WTC11 (cell line): ENCODE data around the gene TSHZ3. TPM values are rescaled to one million over a fixed set of nuclear protein-coding genes. Genes with fewer than 3 reads are reported as not detected.

Experiments
- ATAC-seq: fragments of 200-7000 bp; cut with Tn5 transposase; 2 replicates; pipeline ENCODE4 v1.10.0; 2021; ENCODE audit warnings: mild to moderate bottlenecking, moderate library complexity
- CTCF ChIA-PET: fragments of 300-600 bp; sonication (Branson Sonifier 250); formaldehyde crosslinking; loops from one replicate; lab custom pipeline; 2021; ENCODE audit warnings: antibody characterized with exemption; lab: Charles Lee
- POLR2A ChIA-PET: fragments of 350-600 bp; sonication (Branson Sonifier 250); formaldehyde crosslinking; loops from one replicate; lab custom pipeline; 2021; ENCODE audit warnings: antibody characterized with exemption; lab: Charles Lee
- DNase-seq: peaks from one replicate; pipeline ENCODE4 v3.0.0; 2021; ENCODE audit warnings: low spot score
- H3K27ac Mint-ChIP-seq: 2 replicates; pipeline ENCODE4 v1.8.0; 2021; ENCODE audit warnings: mixed read lengths
- H3K27me3 Mint-ChIP-seq: 2 replicates; pipeline ENCODE4 v1.8.0; 2021; ENCODE audit warnings: low read depth, mild to moderate bottlenecking, moderate library complexity, mixed read lengths
- H3K36me3 Mint-ChIP-seq: 2 replicates; pipeline ENCODE4 v1.8.0; 2021; ENCODE audit warnings: mixed read lengths
- H3K4me1 Mint-ChIP-seq: 2 replicates; pipeline ENCODE4 v1.8.0; 2022; ENCODE audit warnings: mixed read lengths
- H3K4me3 Mint-ChIP-seq: 2 replicates; pipeline ENCODE4 v1.8.0; 2021; ENCODE audit warnings: mild to moderate bottlenecking, moderate library complexity, mixed read lengths
- H3K9me3 Mint-ChIP-seq: 2 replicates; pipeline ENCODE4 v1.8.0; 2021; ENCODE audit warnings: mixed read lengths
- ELF4 ChIP-seq: sonication (generic); formaldehyde crosslinking; IDR thresholded peaks from 2 replicates; pipeline ENCODE4 v1.8.1; 2022; ENCODE audit warnings: low read depth, mild to moderate bottlenecking, moderate library complexity, missing genetic modification reagents
- EMX1 ChIP-seq: fragments of 250-450 bp; sonication (Bioruptor Pico); IDR thresholded peaks from 2 replicates; pipeline ENCODE4 v1.8.0; 2021; ENCODE audit warnings: mild to moderate bottlenecking
- FOXP1 ChIP-seq: sonication (generic); formaldehyde crosslinking; IDR thresholded peaks from 2 replicates; pipeline ENCODE4 v1.8.0; 2022; ENCODE audit warnings: missing genetic modification reagents, mild to moderate bottlenecking, moderate library complexity, borderline replicate concordance
- GABPB1 ChIP-seq: sonication (generic); formaldehyde crosslinking; IDR thresholded peaks from 2 replicates; pipeline ENCODE4 v1.8.1; 2023; ENCODE audit warnings: mild to moderate bottlenecking, missing genetic modification reagents
- JAZF1 ChIP-seq: fragments of 250-450 bp; sonication (Bioruptor Pico); IDR thresholded peaks from 2 replicates; pipeline ENCODE4 v1.9.0; 2021; ENCODE audit warnings: moderate library complexity, mild to moderate bottlenecking, inconsistent platforms
- MXD4 ChIP-seq: fragments of 250-450 bp; sonication (Bioruptor Pico); IDR thresholded peaks from 2 replicates; pipeline ENCODE4 v1.8.0; 2021; ENCODE audit warnings: mild to moderate bottlenecking, moderate library complexity, borderline replicate concordance
- NFATC4 ChIP-seq: fragments of 250-450 bp; sonication (Bioruptor Pico); IDR thresholded peaks from 2 replicates; pipeline ENCODE4 v1.9.0; 2021; ENCODE audit warnings: mild to moderate bottlenecking
- TEAD1 ChIP-seq: sonication (generic); formaldehyde crosslinking; IDR thresholded peaks from 2 replicates; pipeline ENCODE4 v1.8.0; 2022; ENCODE audit warnings: mild to moderate bottlenecking, missing genetic modification reagents
- TEAD4 ChIP-seq: sonication (generic); formaldehyde crosslinking; IDR thresholded peaks from 2 replicates; pipeline ENCODE4 v1.8.0; 2022; ENCODE audit warnings: mild to moderate bottlenecking, missing genetic modification reagents
- ZNF263 ChIP-seq: sonication (generic); formaldehyde crosslinking; IDR thresholded peaks from 2 replicates; pipeline ENCODE4 v1.8.1; 2022; ENCODE audit warnings: low read depth, mild to moderate bottlenecking, moderate library complexity, missing genetic modification reagents
- ZNF671 ChIP-seq: fragments of 250-450 bp; sonication (Bioruptor Pico); IDR thresholded peaks from 2 replicates; pipeline ENCODE4 v1.8.0; 2021; ENCODE audit warnings: mild to moderate bottlenecking
- total RNA-seq: library from RNA; stranded (reverse); gene quantifications from 3 replicates; pipeline ENCODE4 v1.2.3, GENCODE V29; 2021
- TF ChIP-seq, protein P1 (sequence below): fragments of 250-450 bp; sonication (Bioruptor Pico); IDR thresholded peaks from 2 replicates; pipeline ENCODE4 v2.1.2; 2022; ENCODE audit warnings: mild to moderate bottlenecking, moderate library complexity
- TF ChIP-seq, protein P2 (sequence below): sonication (generic); formaldehyde crosslinking; IDR thresholded peaks from 2 replicates; pipeline ENCODE4 v1.8.1; 2022; ENCODE audit warnings: mild to moderate bottlenecking, missing genetic modification reagents, moderate library complexity, borderline replicate concordance
- TF ChIP-seq, protein P3 (sequence below): sonication (generic); formaldehyde crosslinking; IDR thresholded peaks from 2 replicates; pipeline ENCODE4 v1.8.1; 2022; ENCODE audit warnings: missing genetic modification reagents, borderline replicate concordance
- TF ChIP-seq, protein P4 (sequence below): sonication (generic); formaldehyde crosslinking; IDR thresholded peaks from 2 replicates; pipeline ENCODE4 v1.8.0; 2022; ENCODE audit warnings: mild to moderate bottlenecking, missing genetic modification reagents
- TF ChIP-seq, protein P5 (sequence below): fragments of 250-450 bp; sonication (Bioruptor Pico); IDR thresholded peaks from 2 replicates; pipeline ENCODE4 v1.8.0; 2021; ENCODE audit warnings: mild to moderate bottlenecking
- TF ChIP-seq, protein P6 (sequence below): sonication (generic); formaldehyde crosslinking; IDR thresholded peaks from 2 replicates; pipeline ENCODE4 v1.8.0; 2022; ENCODE audit warnings: mild to moderate bottlenecking, missing genetic modification reagents
- TF ChIP-seq, protein P7 (sequence below): fragments of 250-450 bp; sonication (Bioruptor Pico); IDR thresholded peaks from 2 replicates; pipeline ENCODE4 v1.9.0; 2021; ENCODE audit warnings: moderate library complexity, mild to moderate bottlenecking, inconsistent platforms, borderline replicate concordance
- TF ChIP-seq, protein P8 (sequence below): sonication (generic); formaldehyde crosslinking; conservative IDR thresholded peaks from 2 replicates; pipeline ENCODE4 v1.8.1; 2023; ENCODE audit warnings: mild to moderate bottlenecking, low read depth, missing genetic modification reagents, moderate library complexity

The TSHZ3 gene
- total RNA-seq, 1 experiment from 2014 or later, result 21.4 TPM

DNA sequence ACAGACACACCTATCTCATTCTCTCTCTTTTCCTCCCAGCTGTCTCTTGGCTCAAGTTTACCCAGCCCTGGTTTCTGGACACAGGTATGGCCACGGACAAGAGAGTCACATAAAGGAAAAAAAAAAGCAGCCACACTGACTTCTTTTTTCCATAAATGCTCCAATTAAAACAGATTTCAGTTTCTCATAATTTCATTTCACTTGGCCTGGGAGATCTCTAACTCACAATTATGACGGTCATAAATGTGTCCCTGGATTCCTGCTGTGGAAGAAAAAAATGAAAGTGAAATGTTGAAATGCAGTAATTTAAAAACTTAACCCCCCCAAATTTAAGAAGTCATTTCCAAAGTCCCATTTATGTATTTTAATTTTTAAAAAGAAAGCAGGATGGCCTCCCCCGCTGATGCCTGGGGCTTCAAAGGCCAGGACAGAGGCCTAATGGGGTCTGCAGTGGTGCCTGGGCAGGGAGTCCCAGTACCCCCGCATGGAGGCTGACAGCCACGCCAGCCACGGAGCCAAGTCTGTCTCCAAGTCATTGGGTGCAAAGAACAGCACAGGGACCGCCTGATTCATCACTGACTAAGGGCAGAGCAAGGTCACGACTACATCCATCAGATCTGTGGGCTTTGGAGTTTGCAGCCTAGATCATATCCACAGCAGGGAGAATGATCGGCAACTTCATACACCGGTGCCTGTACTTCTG, 79.7 kb downstream of the TSHZ3 start:
- Mint-ChIP-seq H3K9me3 (no peaks in the 10 kb centered on the region), H3K27me3 (no peaks in the 10 kb centered on the region), H3K36me3 (no peaks in the 10 kb centered on the region), H3K4me1 (peaks cover 8% of the 10 kb centered on the region), H3K4me3 (no peak overlapping the region), H3K27ac (no peak overlapping the region)
- ChIA-PET POLR2A (no interaction called here), CTCF (no interaction called here)
- ATAC-seq (no peak), DNase-seq (no peak)
- TF ChIP-seq, protein P1, sequence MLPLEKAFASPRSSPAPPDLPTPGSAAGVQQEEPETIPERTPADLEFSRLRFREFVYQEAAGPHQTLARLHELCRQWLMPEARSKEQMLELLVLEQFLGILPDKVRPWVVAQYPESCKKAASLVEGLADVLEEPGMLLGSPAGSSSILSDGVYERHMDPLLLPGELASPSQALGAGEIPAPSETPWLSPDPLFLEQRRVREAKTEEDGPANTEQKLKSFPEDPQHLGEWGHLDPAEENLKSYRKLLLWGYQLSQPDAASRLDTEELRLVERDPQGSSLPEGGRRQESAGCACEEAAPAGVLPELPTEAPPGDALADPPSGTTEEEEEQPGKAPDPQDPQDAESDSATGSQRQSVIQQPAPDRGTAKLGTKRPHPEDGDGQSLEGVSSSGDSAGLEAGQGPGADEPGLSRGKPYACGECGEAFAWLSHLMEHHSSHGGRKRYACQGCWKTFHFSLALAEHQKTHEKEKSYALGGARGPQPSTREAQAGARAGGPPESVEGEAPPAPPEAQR (CRISPR knock-in tag), result no peak
- TF ChIP-seq GABPB1 (CRISPR knock-in tag), result no peak
- TF ChIP-seq FOXP1, result no peak
- TF ChIP-seq ZNF263 (CRISPR knock-in tag), result no peak
- no peak for TF ChIP-seq ZNF671 (CRISPR knock-in tag)
- TF ChIP-seq MXD4 (CRISPR knock-in tag), result no peak
- TF ChIP-seq, protein P2, sequence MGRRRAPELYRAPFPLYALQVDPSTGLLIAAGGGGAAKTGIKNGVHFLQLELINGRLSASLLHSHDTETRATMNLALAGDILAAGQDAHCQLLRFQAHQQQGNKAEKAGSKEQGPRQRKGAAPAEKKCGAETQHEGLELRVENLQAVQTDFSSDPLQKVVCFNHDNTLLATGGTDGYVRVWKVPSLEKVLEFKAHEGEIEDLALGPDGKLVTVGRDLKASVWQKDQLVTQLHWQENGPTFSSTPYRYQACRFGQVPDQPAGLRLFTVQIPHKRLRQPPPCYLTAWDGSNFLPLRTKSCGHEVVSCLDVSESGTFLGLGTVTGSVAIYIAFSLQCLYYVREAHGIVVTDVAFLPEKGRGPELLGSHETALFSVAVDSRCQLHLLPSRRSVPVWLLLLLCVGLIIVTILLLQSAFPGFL (CRISPR knock-in tag), result no peak
- TF ChIP-seq ELF4 (CRISPR knock-in tag), result no peak
- TF ChIP-seq TEAD1 (CRISPR knock-in tag), result no peak

DNA sequence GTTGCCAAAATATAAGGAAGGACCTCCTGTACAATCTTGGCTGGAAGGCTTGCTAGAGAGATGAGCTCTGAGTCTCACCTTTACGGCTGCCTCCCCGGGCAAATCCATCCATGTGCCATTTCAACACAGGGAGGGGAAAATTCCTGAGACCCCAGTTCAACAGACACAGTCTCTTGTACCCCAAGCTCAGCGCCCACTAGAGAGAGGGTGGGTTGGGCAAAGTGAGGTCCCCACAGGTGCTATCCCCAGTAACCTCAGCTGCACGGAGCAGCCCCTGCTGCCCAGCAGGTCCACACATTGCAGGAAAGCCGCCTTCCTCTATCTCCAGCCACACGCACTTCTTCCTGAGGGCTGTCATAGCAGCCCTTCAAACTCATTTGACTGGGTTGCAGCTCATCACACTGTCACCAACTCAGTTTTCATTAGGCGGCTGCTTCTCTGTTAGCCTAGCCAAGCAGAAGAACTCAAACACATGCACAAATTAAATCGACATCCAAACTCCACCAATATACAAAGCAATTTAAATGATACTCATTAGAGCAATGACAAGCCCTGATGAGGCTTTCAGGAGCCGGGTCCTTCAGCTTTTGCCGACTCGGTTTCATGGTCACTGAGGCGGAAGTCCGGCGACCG, 80.4 kb downstream of the TSHZ3 start:
- ChIA-PET POLR2A (no interaction called here), CTCF (interaction anchor here (0.6 kb wide), 1 partner anchor 38 kb away, joined by 5 read pairs; no protein-coding TSS in a partner anchor)
- Mint-ChIP-seq H3K4me3 (no peak overlapping the region), H3K27me3 (no peaks in the 10 kb centered on the region), H3K36me3 (no peaks in the 10 kb centered on the region), H3K9me3 (no peaks in the 10 kb centered on the region), H3K4me1 (peaks cover 8% of the 10 kb centered on the region), H3K27ac (no peak overlapping the region; the same call in 1 of the 2 replicates)
- DNase-seq (no peak), ATAC-seq (no peak)
- no peak for TF ChIP-seq TEAD4
- TF ChIP-seq, protein P3, sequence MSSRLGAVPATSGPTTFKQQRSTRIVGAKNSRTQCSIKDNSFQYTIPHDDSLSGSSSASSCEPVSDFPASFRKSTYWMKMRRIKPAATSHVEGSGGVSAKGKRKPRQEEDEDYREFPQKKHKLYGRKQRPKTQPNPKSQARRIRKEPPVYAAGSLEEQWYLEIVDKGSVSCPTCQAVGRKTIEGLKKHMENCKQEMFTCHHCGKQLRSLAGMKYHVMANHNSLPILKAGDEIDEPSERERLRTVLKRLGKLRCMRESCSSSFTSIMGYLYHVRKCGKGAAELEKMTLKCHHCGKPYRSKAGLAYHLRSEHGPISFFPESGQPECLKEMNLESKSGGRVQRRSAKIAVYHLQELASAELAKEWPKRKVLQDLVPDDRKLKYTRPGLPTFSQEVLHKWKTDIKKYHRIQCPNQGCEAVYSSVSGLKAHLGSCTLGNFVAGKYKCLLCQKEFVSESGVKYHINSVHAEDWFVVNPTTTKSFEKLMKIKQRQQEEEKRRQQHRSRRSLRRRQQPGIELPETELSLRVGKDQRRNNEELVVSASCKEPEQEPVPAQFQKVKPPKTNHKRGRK (CRISPR knock-in tag), result no peak
- TF ChIP-seq, protein P4, sequence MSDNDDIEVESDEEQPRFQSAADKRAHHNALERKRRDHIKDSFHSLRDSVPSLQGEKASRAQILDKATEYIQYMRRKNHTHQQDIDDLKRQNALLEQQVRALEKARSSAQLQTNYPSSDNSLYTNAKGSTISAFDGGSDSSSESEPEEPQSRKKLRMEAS (CRISPR knock-in tag), result no peak
- TF ChIP-seq, protein P5, sequence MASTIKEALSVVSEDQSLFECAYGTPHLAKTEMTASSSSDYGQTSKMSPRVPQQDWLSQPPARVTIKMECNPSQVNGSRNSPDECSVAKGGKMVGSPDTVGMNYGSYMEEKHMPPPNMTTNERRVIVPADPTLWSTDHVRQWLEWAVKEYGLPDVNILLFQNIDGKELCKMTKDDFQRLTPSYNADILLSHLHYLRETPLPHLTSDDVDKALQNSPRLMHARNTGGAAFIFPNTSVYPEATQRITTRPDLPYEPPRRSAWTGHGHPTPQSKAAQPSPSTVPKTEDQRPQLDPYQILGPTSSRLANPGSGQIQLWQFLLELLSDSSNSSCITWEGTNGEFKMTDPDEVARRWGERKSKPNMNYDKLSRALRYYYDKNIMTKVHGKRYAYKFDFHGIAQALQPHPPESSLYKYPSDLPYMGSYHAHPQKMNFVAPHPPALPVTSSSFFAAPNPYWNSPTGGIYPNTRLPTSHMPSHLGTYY, result no peak
- TF ChIP-seq, protein P6, sequence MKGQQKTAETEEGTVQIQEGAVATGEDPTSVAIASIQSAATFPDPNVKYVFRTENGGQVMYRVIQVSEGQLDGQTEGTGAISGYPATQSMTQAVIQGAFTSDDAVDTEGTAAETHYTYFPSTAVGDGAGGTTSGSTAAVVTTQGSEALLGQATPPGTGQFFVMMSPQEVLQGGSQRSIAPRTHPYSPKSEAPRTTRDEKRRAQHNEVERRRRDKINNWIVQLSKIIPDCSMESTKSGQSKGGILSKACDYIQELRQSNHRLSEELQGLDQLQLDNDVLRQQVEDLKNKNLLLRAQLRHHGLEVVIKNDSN (CRISPR knock-in tag), result no peak

DNA sequence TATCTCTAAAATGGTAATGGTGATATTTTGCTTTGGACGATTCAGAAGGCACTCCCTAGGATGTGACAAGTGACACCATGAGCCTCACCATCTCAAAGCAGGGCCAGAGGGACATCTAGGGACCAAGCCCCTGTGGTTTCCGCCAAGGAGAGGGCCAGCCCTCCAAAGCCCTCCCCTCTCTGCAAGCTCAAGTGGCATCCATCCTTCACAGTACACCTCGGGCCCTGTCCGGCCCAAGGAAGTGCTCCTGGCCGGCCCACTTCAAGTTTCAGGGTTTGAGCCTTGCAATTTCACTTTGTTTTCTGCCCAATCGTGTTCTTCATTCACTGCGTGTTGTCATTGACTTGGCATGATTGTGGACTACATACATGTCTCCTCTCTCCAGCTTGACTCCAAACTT, 82.5 kb downstream of the TSHZ3 start:
- ChIA-PET POLR2A (no interaction called here), CTCF (interaction anchor here (1.3 to 1.4 kb wide), 2 partner anchors 212 to 482 kb away, joined by 3 to 4 read pairs; no protein-coding TSS in a partner anchor)
- H3K27me3 Mint-ChIP-seq, result no peaks in the 10 kb centered on the region
- TF ChIP-seq, protein P5, result no peak
- no peak for TF ChIP-seq JAZF1
- TF ChIP-seq, protein P7, sequence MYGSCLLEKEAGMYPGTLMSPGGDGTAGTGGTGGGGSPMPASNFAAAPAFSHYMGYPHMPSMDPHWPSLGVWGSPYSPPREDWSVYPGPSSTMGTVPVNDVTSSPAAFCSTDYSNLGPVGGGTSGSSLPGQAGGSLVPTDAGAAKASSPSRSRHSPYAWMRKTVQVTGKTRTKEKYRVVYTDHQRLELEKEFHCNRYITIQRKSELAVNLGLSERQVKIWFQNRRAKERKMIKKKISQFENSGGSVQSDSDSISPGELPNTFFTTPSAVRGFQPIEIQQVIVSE (CRISPR knock-in tag), result no peak
- no peak for TF ChIP-seq NFATC4
- TF ChIP-seq, protein P8, sequence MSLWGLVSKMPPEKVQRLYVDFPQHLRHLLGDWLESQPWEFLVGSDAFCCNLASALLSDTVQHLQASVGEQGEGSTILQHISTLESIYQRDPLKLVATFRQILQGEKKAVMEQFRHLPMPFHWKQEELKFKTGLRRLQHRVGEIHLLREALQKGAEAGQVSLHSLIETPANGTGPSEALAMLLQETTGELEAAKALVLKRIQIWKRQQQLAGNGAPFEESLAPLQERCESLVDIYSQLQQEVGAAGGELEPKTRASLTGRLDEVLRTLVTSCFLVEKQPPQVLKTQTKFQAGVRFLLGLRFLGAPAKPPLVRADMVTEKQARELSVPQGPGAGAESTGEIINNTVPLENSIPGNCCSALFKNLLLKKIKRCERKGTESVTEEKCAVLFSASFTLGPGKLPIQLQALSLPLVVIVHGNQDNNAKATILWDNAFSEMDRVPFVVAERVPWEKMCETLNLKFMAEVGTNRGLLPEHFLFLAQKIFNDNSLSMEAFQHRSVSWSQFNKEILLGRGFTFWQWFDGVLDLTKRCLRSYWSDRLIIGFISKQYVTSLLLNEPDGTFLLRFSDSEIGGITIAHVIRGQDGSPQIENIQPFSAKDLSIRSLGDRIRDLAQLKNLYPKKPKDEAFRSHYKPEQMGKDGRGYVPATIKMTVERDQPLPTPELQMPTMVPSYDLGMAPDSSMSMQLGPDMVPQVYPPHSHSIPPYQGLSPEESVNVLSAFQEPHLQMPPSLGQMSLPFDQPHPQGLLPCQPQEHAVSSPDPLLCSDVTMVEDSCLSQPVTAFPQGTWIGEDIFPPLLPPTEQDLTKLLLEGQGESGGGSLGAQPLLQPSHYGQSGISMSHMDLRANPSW (CRISPR knock-in tag), result no peak
- TF ChIP-seq EMX1 (CRISPR knock-in tag), result no peak

More for the DNA sequence above, 82.5 kb downstream of the TSHZ3 start:
- H3K9me3 Mint-ChIP-seq, result no peaks in the 10 kb centered on the region
- no peak overlapping the region; the same call in 1 of the 2 replicates for H3K27ac Mint-ChIP-seq
- H3K4me3 Mint-ChIP-seq, result no peak overlapping the region
- ATAC-seq (no peak), DNase-seq (no peak)
- H3K4me1 Mint-ChIP-seq, result peaks cover 20% of the 10 kb centered on the region
- no peaks in the 10 kb centered on the region for H3K36me3 Mint-ChIP-seq
